SK-N-SH (cell line): ENCODE data around the gene LGR6. TPM values are rescaled to one million over a fixed set of nuclear protein-coding genes. Genes with fewer than 3 reads are reported as not detected.

Experiments
- CTCF ChIA-PET: fragments of 300-600, 350-600 bp; formaldehyde crosslinking; extraction: SDS; loops from one replicate; lab custom pipeline; 2021; lab: Yijun Ruan, JAX
- POLR2A ChIA-PET: fragments of 350-600 bp; sonication (Branson Sonifier 250); formaldehyde crosslinking; extraction: SDS; loops from one replicate; lab custom pipeline; 2020; ENCODE audit warnings: antibody characterized with exemption, inconsistent platforms; lab: Yijun Ruan, JAX
- DNase-seq: peaks from one replicate; pipeline ENCODE4 v3.0.0; 2012
- H2AFZ ChIP-seq: fragments of 200-600 bp; sonication (generic); 2 replicates; pipeline ENCODE4 v1.8.1; 2016; ENCODE audit warnings: antibody characterized with exemption, mild to moderate bottlenecking, low read depth
- H3F3A ChIP-seq: fragments of 200-600 bp; sonication (generic); replicated peaks from 2 replicates; pipeline ENCODE3; 2016; ENCODE audit warnings: antibody characterized with exemption, mild to moderate bottlenecking; ENCODE audit not compliant: insufficient read depth
- H3K27ac ChIP-seq, 2 experiments: fragments of 200-500 bp in 1 of 2; fragments of 200-600 bp in 1 of 2; sonication (Bioruptor generic) in 1 of 2; sonication (generic), shearing (Covaris generic) in 1 of 2; 2 replicates each; pipeline versions ENCODE4 v1.5.1 to v1.6.1; 2014 to 2016; ENCODE audit warnings: low read depth in 2 of 2, inconsistent platforms in 1 of 2, low read length in 1 of 2, mild to moderate bottlenecking in 1 of 2, mixed read lengths in 1 of 2
- H3K27me3 ChIP-seq: fragments of 200-600 bp; sonication (generic), shearing (Covaris generic); 2 replicates; pipeline ENCODE4 v1.6.1; 2016; ENCODE audit warnings: mixed run types; ENCODE audit not compliant: insufficient read depth
- H3K36me3 ChIP-seq, 2 experiments: fragments of 200-500 bp in 1 of 2; fragments of 200-600 bp in 1 of 2; sonication (Bioruptor generic) in 1 of 2; sonication (generic) in 1 of 2; replicated peaks in 1 of 2; 2 replicates each; pipeline versions ENCODE3 to v1.5.1; 2014 to 2016; ENCODE audit warnings: low read length in 1 of 2, mild to moderate bottlenecking in 1 of 2; ENCODE audit not compliant: insufficient read depth in 2 of 2, control insufficient read depth in 1 of 2
- H3K4me1 ChIP-seq, 2 experiments: fragments of 200-500 bp in 1 of 2; fragments of 200-600 bp in 1 of 2; sonication (Bioruptor generic) in 1 of 2; sonication (generic), shearing (Covaris generic) in 1 of 2; 2 replicates each; pipeline versions ENCODE4 v1.5.1 to v1.6.1; 2014 to 2016; ENCODE audit warnings: low read depth in 1 of 2, low read length in 1 of 2, mixed run types in 1 of 2; ENCODE audit not compliant: insufficient read depth in 2 of 2, control insufficient read depth in 1 of 2
- H3K4me2 ChIP-seq: fragments of 200-600 bp; sonication (generic), shearing (Covaris generic); 2 replicates; pipeline ENCODE4 v1.6.1; 2017; ENCODE audit warnings: mixed run types
- H3K4me3 ChIP-seq, 2 experiments: fragments of 200-500 bp in 1 of 2; fragments of 200-600 bp in 1 of 2; sonication (Bioruptor generic) in 1 of 2; sonication (generic), shearing (Covaris generic) in 1 of 2; 2 replicates each; pipeline versions ENCODE4 v1.5.1 to v1.8.1; 2014 to 2016; ENCODE audit warnings: low read depth in 2 of 2, inconsistent platforms in 1 of 2, low read length in 1 of 2, mild to moderate bottlenecking in 1 of 2, mixed read lengths in 1 of 2, moderate library complexity in 1 of 2
- H3K79me2 ChIP-seq: fragments of 200-600 bp; sonication (generic); 2 replicates; pipeline ENCODE4 v1.8.1; 2017; ENCODE audit warnings: mild to moderate bottlenecking; ENCODE audit not compliant: insufficient read depth
- H3K9ac ChIP-seq: fragments of 200-600 bp; sonication (generic); 2 replicates; pipeline ENCODE4 v1.6.1; 2017; ENCODE audit warnings: mixed run types
- H3K9me2 ChIP-seq: fragments of 200-600 bp; sonication (generic); 2 replicates; pipeline ENCODE4 v1.6.1; 2017; ENCODE audit warnings: mixed run types
- H3K9me3 ChIP-seq: fragments of 200-600 bp; sonication (generic); 2 replicates; pipeline ENCODE4 v1.6.1; 2017; ENCODE audit warnings: mixed run types, mild to moderate bottlenecking, moderate library complexity
- H4K20me1 ChIP-seq: fragments of 200-600 bp; sonication (generic); 2 replicates; pipeline ENCODE4 v1.6.1; 2017; ENCODE audit warnings: mild to moderate bottlenecking, mixed run types; ENCODE audit not compliant: insufficient read depth
- FOSL2 ChIP-seq: IDR thresholded peaks from 2 replicates; pipeline ENCODE4 v1.4.0; 2012; ENCODE audit warnings: low read depth, mild to moderate bottlenecking, moderate library complexity, borderline replicate concordance
- FOXM1 ChIP-seq: IDR thresholded peaks from 2 replicates; pipeline ENCODE4 v1.4.0; 2012; ENCODE audit warnings: low read depth, mild to moderate bottlenecking
- GATA2 ChIP-seq: sonication (generic); formaldehyde crosslinking; IDR thresholded peaks from 2 replicates; pipeline ENCODE4 v1.5.0; 2020; ENCODE audit warnings: mild to moderate bottlenecking, missing genetic modification reagents
- MEF2A ChIP-seq: IDR thresholded peaks from 2 replicates; pipeline ENCODE4 v1.4.0; 2012; ENCODE audit warnings: low read depth, borderline replicate concordance
- MXI1 ChIP-seq: IDR thresholded peaks from 2 replicates; pipeline ENCODE4 v1.6.1; 2012; ENCODE audit warnings: mild to moderate bottlenecking, low read depth, low read length, improper control_type of control experiment
- NRF1 ChIP-seq: IDR thresholded peaks from 2 replicates; pipeline ENCODE4 v1.6.1; 2012; ENCODE audit warnings: low read depth, mild to moderate bottlenecking, low read length
- RAD21 ChIP-seq: IDR thresholded peaks from 2 replicates; pipeline ENCODE4 v1.6.1; 2012; ENCODE audit warnings: mild to moderate bottlenecking, low read length
- RFX5 ChIP-seq: IDR thresholded peaks from 2 replicates; pipeline ENCODE4 v1.6.1; 2012; ENCODE audit warnings: mild to moderate bottlenecking, improper control_type of control experiment, low read length
- RXRA ChIP-seq: IDR thresholded peaks from 2 replicates; pipeline ENCODE4 v1.4.0; 2012; ENCODE audit warnings: low read depth, mild to moderate bottlenecking, borderline replicate concordance
- SMC3 ChIP-seq: IDR thresholded peaks from 2 replicates; pipeline ENCODE4 v1.6.1; 2012; ENCODE audit warnings: low read depth, low read length, improper control_type of control experiment
- TAF1 ChIP-seq: IDR thresholded peaks from 2 replicates; pipeline ENCODE4 v1.6.1; 2012; ENCODE audit warnings: low read depth, mild to moderate bottlenecking, low read length, moderate library complexity, borderline replicate concordance
- YY1 ChIP-seq: IDR thresholded peaks from 2 replicates; pipeline ENCODE4 v1.4.0; 2012; ENCODE audit warnings: low read depth, mild to moderate bottlenecking
- WGBS: methylation state at CpG from one replicate; pipeline ENCODE4 v1.1.6; 2017; ENCODE audit warnings: low lambda C conversion rate; 5-methylcytosine and 5-hydroxymethylcytosine counted together
- polyA plus RNA-seq, 3 experiments: library from polyadenylated mRNA; depleted of rRNA; stranded (reverse); fragments of >200 nt; gene quantifications; 2 replicates each; pipeline ENCODE4 v1.2.3, GENCODE V29; 2012
- TF ChIP-seq, protein P1 (sequence below): IDR thresholded peaks from 2 replicates; pipeline ENCODE4; 2012
- TF ChIP-seq, protein P2 (sequence below): fragments of 150-350 bp; IDR thresholded peaks from 2 replicates; pipeline ENCODE4 v1.6.1; 2017; ENCODE audit warnings: antibody characterized with exemption, low read length, low read depth, borderline replicate concordance
- TF ChIP-seq, protein P3 (sequence below): IDR thresholded peaks from 2 replicates; pipeline ENCODE4 v1.4.0; 2012; ENCODE audit warnings: low read depth

LGR6 gene
- polyA plus RNA-seq, 1 of the 3 experiments (the other 2 are of a cell fraction), result 0.03 TPM

DNA sequence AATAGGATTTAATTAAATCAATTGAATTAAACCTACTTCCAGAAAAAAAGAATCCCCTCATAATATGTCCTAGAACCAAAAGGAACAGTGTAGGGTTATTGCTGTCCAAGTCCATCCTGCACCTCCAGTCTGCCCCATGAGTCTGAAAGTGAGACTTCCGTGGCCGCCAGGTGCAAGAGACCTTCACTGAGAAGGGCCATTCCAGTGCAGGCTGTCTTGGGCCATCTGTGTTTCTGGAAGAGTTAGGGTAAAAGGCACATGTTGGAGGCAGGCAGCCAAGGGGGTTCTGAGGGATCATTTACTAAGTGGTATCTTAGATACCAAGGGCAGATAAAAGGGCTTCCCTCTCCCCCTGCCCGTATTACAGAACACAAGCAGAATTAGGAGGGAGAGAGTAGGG lies 117.1 kb downstream of the LGR6 start:
- CTCF ChIA-PET, result interaction anchor here (8.3 kb wide), 1 partner anchor 121 kb away, joined by 56 read pairs; no protein-coding TSS in a partner anchor
- H2AFZ ChIP-seq, result no peak overlapping the region

DNA sequence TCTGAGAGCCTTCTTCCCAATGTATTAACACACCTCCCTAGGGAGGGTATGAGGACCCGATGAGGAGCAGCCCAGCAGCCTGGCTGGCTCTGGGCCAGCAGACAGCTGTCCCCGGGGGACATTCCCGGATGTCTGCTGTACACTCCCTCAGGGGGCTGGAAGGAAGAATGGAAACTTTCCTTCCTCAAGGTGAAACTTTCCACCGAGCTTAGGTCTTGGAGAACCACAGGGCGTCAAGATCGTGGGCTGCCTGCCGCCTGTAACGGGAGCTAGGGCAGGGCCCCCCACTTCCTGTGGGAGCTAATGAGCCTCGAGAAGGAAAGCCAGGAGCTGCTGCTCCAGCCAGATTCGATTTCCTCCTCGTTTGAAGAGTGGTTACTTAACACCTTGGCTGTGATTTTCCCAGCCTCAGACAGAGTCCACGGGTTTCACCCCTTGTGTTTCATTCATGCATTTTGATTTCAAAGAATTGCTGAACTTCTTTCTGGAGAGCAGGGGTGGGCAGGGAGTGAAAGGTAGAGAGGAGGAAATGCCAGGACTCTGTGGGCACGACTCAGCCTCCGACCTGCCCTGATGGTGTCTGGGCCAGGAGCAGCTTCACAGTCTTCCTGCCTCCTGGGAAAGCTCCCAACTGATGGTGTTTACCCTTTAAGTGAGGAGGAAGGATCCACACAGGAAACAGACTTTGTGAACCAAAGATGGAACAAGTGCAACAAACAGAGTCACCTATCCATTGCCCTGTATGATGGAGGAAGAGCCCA lies 118.5 kb downstream of the LGR6 start:
- Histone ChIP-seq H3K9me3 (no peaks in the 10 kb centered on the region), H3K4me2 (no peak overlapping the region), H3K4me3 (no peak overlapping the region), H3K4me1 (peaks cover 9 to 31% of the 10 kb centered on the region in 2 experiments; a peak in 2 of 4 replicates), H3K27ac (no peak overlapping the region), H3F3A (no peaks in the 10 kb centered on the region), H3K9ac (no peak overlapping the region), H3K9me2 (no peaks in the 10 kb centered on the region), H3K36me3 (no peaks in the 10 kb centered on the region), H3K79me2 (no peaks in the 10 kb centered on the region), H4K20me1 (no peaks in the 10 kb centered on the region), H2AFZ (no peak overlapping the region), H3K27me3 (no peaks in the 10 kb centered on the region)
- TF ChIP-seq, protein P1, sequence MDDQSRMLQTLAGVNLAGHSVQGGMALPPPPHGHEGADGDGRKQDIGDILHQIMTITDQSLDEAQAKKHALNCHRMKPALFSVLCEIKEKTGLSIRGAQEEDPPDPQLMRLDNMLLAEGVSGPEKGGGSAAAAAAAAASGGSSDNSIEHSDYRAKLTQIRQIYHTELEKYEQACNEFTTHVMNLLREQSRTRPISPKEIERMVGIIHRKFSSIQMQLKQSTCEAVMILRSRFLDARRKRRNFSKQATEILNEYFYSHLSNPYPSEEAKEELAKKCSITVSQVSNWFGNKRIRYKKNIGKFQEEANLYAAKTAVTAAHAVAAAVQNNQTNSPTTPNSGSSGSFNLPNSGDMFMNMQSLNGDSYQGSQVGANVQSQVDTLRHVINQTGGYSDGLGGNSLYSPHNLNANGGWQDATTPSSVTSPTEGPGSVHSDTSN, result no peak
- no peak for TF ChIP-seq NRF1
- no peak for TF ChIP-seq RFX5
- TF ChIP-seq, protein P2, sequence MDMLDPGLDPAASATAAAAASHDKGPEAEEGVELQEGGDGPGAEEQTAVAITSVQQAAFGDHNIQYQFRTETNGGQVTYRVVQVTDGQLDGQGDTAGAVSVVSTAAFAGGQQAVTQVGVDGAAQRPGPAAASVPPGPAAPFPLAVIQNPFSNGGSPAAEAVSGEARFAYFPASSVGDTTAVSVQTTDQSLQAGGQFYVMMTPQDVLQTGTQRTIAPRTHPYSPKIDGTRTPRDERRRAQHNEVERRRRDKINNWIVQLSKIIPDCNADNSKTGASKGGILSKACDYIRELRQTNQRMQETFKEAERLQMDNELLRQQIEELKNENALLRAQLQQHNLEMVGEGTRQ, result no peak
- no peak for TF ChIP-seq GATA2
- TF ChIP-seq TAF1, result no peak
- no peak for TF ChIP-seq FOXM1
- no peak for TF ChIP-seq RAD21
- no peak for TF ChIP-seq FOSL2
- TF ChIP-seq MXI1, result no peak
- TF ChIP-seq, protein P3, sequence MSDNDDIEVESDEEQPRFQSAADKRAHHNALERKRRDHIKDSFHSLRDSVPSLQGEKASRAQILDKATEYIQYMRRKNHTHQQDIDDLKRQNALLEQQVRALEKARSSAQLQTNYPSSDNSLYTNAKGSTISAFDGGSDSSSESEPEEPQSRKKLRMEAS, result no peak
- no peak for TF ChIP-seq RXRA
- TF ChIP-seq YY1, result no peak
- ChIA-PET POLR2A (interaction anchor here (0.9 kb wide), 1 partner anchor 30 kb away, joined by 3 read pairs; no protein-coding TSS in a partner anchor), CTCF (interaction anchor here (0.6 to 9.2 kb wide), 5 partner anchors 32 to 125 kb away, joined by 3 to 187 read pairs (median 5); partner anchors contain the start of gene LGR6)
- 41% methylated on average over 9 of the region's 14 CpGs for WGBS
- no peak for DNase-seq

More for the DNA sequence above, 117.1 kb downstream of the LGR6 start:
- Histone ChIP-seq H3K27me3 (no peaks in the 10 kb centered on the region), H3K79me2 (no peaks in the 10 kb centered on the region), H3K9me3 (no peaks in the 10 kb centered on the region), H4K20me1 (no peaks in the 10 kb centered on the region), H3K4me1 (peaks cover 9 to 33% of the 10 kb centered on the region in 2 experiments; a peak in 2 of 4 replicates), H3F3A (no peaks in the 10 kb centered on the region), H3K4me2 (no peak overlapping the region), H3K4me3 (no peak overlapping the region), H3K27ac (no peak overlapping the region), H3K36me3 (no peaks in the 10 kb centered on the region), H3K9me2 (no peaks in the 10 kb centered on the region), H3K9ac (no peak overlapping the region)
- POLR2A ChIA-PET, result interaction anchor here (0.5 kb wide), 1 partner anchor 40 kb away, joined by 3 read pairs; no protein-coding TSS in a partner anchor
- WGBS, result 98% methylated on average over 3 of the region's 3 CpGs
- no peak for TF ChIP-seq MXI1
- TF ChIP-seq MEF2A, result no peak
- no peak for TF ChIP-seq YY1
- TF ChIP-seq SMC3, result no peak
- TF ChIP-seq RXRA, result no peak
- DNase-seq, result no peak
